GM19324 (cell line): ENCODE data around the gene PLEKHA4.
A peak's percentile ranks its signal among the peaks of the same experiment; 100 is the strongest.
"Not testable (repeated sequence)": the region's sequence is repeated elsewhere in the genome, so short reads cannot be mapped to it uniquely, and the experiment has no call there.

Source experiments
- ATAC-seq: cut with Tn5 transposase; IDR thresholded peaks from one replicate; pipeline ENCODE4 v1.9.1; 2021; ENCODE audit warnings: mild to moderate bottlenecking, moderate library complexity; ENCODE audit not compliant: unreplicated experiment, low FRiP score

PLEKHA4 gene

GRCh38 chr19:48889496-48889895, 21.1 kb upstream of the PLEKHA4 start:
- ATAC-seq = not testable (repeated sequence)

- no peak for ATAC-seq
Observed at GRCh38 chr19:48887861-48888612, 19.6 kb upstream of the PLEKHA4 start.

- no peak for ATAC-seq
Observed at GRCh38 chr19:48883726-48884125, 15.3 kb upstream of the PLEKHA4 start.

- no peak for ATAC-seq
Observed at GRCh38 chr19:48881741-48882657, 13.6 kb upstream of the PLEKHA4 start.

GRCh38 chr19:48879696-48880095, 11.3 kb upstream of the PLEKHA4 start:
- ATAC-seq = not testable (repeated sequence)

- ATAC-seq = no peak
Observed at GRCh38 chr19:48879025-48879637, 10.7 kb upstream of the PLEKHA4 start.

- ATAC-seq = no peak
Observed at GRCh38 chr19:48878196-48879024, 10.0 kb upstream of the PLEKHA4 start.

- no peak for ATAC-seq
Observed at GRCh38 chr19:48877855-48878195, 9.4 kb upstream of the PLEKHA4 start.

GRCh38 chr19:48876043-48876981, 7.9 kb upstream of the PLEKHA4 start:
- ATAC-seq = not testable (repeated sequence)

- ATAC-seq = no peak
Observed at GRCh38 chr19:48874303-48875135, 6.1 kb upstream of the PLEKHA4 start.

- no peak for ATAC-seq
Observed at GRCh38 chr19:48873476-48874302, 5.3 kb upstream of the PLEKHA4 start.

- ATAC-seq = no peak
Observed at GRCh38 chr19:48872884-48873475, 4.6 kb upstream of the PLEKHA4 start.

- ATAC-seq = peak; percentile 67
Observed at GRCh38 chr19:48872182-48872883, 3.9 kb upstream of the PLEKHA4 start, which contains the start of gene PPP1R15A. Gene PPP1R15A (plus strand): TSS chr19:48872421. CDS start chr19:48873234, 813 bp downstream.

GRCh38 chr19:48871471-48872181, 3.2 kb upstream of the PLEKHA4 start:
- not testable (repeated sequence) for ATAC-seq

GRCh38 chr19:48870048-48870447, 1.6 kb upstream of the PLEKHA4 start:
- ATAC-seq = no peak

GRCh38 chr19:48867746-48868113, 687 bp downstream of the PLEKHA4 start:
- no peak for ATAC-seq
